ENCODE results near the gene PRAMEF10. TPM values are rescaled to one million over a fixed set of nuclear protein-coding genes. Genes with fewer than 3 reads are reported as not detected.
A peak's percentile ranks its signal among the peaks of the same experiment; 100 is the strongest.
"Not testable (repeated sequence)": the region's sequence is repeated elsewhere in the genome, so short reads cannot be mapped to it uniquely, and the experiment has no call there.

The PRAMEF10 gene, protein sequence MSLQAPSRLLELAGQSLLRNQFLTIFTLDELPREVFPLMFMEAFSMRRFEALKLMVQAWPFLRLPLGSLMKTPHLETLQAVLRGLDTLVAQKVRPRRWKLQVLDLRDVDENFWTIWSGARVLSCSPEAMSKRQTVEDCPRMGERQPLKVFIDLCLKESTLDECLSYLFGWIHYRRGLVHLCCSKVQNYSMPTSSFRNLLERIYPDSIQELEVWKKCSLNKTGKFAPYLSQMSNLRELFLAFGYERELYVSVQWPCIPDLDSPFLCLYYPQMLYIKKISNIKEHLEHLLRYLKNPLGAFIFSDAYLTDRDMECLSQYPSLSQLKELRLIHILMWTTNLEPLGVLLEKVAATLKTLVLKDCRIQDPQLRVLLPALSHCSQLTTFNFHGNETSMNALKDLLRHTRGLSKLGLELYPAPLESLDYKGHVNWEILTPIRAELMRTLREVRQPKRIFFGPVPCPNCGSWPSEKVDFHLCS
- polyA plus RNA-seq (2013, experiment 1 of 2; ENCODE audit: insufficient read length): not detected
- polyA plus RNA-seq (2013, experiment 2 of 2; ENCODE audit: insufficient read length): not detected

DNA sequence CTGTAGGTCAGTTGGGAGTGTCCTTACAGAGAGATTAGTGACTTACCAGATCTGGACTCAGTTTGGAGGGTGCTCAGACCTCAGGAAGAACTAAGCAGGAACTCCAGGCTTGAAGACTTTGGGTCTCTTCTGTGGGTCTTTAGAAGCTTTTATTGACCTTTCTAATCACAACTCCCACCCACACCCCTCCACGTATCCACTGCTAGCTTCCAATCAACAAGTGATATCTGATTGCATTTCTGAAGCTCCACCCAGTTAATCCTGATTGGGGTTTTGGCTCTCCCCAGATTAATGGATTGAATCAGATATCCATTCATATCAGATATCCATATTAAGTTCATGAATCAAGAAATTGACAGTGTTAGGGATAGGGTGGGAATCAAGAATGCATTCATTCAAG is at the start of gene PRAMEF10:
TSS of gene PRAMEF10 (minus strand) at position 101 of the 400 bp plus-strand sequence. CDS start 2,423 bp downstream, outside the sequence.
- DNase-seq: not testable (repeated sequence)

DNA sequence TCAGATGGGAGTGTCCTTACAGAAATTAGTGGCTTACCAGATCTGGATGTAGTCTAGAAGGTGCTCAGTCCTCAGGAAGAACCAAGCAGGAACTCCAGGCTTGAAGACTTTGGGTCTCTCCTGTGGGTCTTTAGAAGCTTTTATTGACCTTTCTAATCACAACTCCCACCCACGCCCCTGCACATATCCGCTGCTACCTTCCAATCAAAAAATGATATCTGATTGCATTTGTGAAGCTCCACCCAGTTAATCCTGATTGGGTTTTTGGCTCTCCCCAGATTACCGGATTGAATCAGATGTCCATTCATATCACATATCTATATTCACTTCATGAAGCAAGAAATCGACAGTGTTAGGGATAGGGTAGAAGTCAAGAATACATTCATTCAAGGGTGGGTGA is 49.4 kb upstream of the PRAMEF10 start, which contains the start of gene PRAMEF6:
TSS of gene PRAMEF6 (minus strand) at position 101 of the 400 bp plus-strand sequence. CDS start 5,062 bp downstream, outside the sequence.
- not testable (repeated sequence) for DNase-seq

DNA sequence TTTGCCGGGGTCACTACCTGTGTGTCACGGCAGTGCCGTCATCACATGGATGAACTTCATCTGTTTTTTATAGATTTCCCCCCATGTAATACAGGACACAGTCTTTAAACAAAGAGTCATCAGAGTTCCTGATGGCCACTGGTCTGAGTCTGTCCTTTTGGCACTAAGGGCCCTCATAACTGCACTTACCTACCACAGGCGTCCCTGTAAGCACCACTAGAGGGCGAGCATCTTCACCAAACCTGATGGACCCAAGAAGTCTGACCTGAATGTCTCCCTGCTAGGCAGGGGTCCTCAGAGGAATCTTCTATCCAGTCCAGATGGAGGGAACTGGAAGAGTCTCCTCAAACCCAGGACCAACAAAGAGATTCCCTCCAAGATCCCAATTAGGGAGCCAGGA is 26.3 kb upstream of the PRAMEF10 start:
- DNase-seq: not testable (repeated sequence)

DNA sequence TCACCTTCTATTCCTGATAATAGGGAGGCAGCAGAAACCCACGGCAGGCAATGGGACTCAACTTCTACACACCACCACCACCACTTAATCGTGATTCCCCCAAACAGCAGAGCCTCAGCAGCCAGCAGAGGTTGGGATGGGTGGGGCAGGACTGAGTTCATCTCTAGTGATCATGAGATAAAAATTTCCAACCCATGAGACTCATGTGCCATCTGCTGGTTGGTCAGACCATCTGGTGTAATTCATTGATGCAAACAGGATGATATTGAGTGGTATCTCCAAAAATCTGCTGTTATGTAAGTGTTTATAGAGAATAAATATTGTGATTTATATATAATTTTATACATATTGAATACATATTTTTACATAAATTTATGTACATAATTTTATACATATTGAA is 23.7 kb upstream of the PRAMEF10 start:
- not testable (repeated sequence) for DNase-seq

DNA sequence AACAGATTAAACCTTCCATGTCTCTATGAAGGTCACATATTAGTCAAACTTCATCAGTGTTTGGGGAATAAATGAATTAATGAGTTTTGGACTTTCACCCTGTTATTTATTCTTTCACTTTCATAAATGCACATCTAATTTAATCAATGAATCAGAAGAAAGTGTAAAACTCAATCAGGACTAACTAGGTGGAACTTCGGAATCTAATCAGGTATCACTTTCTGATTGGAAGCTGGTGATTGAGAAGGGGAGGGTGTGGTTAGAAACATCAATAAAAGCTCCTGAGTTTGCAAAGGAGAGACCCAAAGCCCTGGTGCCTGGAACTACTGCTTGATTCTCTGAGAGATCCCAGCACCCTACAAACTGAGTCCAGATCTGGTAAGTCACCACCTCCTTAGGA is 18.2 kb upstream of the PRAMEF10 start, which contains the start of gene PRAMEF7:
TSS of gene PRAMEF7 (plus strand) at position 301 of the 400 bp plus-strand sequence. CDS start 1,083 bp downstream, outside the sequence.
- not testable (repeated sequence) for DNase-seq

DNA sequence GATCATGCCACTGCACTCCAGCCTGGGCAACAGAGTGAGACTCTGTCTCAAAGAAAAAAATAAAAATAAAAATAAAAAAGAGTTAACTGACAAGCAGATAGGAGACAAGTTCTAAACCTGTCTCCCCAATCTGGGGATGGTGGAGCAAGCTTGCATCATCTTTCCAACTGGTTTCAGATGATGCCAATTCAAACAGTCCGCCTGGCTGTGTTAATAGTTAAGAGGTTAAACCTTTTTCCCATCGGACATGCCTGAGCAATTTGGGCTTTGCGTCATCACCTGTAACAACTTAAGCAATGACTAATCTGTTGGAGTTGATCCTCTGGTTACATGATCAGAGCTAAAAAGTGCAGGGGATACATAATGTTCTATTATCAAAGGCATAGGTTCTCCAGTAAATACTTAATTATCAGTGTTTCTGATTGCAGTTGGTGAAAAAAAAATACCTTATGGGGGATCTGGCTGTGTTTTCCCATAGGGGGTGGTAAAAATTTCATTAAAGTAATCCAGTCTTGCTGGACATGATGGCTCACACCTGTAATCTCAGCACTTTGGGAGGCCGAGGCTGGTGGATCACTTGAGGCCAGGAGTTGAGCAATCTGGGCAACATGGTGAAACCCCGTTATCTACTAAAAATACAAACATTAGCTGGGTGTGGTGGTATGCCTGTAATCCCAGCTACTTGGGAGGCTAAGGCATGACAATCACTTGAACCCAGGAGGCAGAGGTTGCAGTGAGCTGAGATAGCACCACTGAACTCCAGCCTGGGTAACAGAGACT is 5.9 kb upstream of the PRAMEF10 start:
- not testable (repeated sequence) for DNase-seq

DNA sequence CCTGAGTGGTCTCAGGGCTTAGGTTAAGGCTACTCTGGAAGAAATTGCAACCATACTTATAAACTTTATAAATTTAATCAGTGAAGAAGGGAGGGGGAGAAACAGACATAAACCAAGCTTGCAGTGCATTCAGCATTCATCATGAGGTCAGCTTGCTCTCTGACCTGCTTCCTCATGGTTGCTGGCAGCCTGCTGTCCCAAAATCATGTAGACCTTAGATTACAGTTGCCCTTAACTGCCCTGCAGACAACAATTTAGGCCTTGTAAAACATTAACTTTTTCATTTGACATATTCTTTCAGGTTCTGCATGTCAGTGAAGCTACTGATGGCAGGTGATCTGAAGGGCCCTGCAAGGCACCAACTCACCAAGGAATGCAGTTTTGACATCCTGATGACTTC is 1.1 kb upstream of the PRAMEF10 start:
- not testable (repeated sequence) for DNase-seq

DNA sequence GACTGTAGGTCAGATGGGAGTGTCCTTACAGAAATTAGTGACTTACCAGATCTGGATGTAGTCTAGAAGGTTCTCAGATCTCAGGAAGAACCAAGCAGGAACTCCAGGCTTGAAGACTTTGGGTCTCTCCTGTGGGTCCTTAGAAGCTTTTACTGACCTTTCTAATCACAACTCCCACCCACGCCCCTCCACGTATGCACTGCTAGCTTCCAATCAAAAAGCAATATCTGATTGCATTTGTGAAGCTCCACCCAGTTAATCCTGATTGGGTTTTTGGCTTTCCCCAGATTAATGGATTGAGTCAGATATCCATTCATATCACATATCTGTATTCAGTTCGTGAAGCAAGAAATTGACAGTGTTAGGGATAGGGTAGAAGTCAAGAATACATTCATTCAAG is 12.0 kb downstream of the PRAMEF10 start, which contains the start of gene PRAMEF4:
TSS of gene PRAMEF4 (minus strand) at position 101 of the 400 bp plus-strand sequence. CDS start 2,807 bp downstream, outside the sequence.
- DNase-seq: not testable (repeated sequence)

DNA sequence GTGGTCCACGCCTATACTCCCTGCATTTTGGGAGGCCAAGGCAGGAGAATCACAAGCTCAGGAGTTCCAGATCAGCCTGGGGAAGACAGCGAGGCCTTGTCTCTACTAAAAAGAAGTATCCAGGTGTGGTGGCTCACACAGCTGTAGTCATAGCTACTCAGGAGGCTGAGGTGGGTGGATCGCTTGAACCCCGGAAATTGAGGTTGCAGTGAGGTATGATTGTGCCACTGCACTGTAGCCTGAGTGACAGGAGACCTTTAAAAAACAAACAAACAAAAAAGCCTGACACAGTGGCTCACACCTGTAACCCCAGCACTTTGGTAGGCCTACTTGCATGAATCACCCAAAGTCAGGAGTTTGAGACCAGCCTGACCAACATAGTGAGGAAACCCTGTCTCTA is 19.6 kb downstream of the PRAMEF10 start:
- not testable (repeated sequence) for DNase-seq

DNA sequence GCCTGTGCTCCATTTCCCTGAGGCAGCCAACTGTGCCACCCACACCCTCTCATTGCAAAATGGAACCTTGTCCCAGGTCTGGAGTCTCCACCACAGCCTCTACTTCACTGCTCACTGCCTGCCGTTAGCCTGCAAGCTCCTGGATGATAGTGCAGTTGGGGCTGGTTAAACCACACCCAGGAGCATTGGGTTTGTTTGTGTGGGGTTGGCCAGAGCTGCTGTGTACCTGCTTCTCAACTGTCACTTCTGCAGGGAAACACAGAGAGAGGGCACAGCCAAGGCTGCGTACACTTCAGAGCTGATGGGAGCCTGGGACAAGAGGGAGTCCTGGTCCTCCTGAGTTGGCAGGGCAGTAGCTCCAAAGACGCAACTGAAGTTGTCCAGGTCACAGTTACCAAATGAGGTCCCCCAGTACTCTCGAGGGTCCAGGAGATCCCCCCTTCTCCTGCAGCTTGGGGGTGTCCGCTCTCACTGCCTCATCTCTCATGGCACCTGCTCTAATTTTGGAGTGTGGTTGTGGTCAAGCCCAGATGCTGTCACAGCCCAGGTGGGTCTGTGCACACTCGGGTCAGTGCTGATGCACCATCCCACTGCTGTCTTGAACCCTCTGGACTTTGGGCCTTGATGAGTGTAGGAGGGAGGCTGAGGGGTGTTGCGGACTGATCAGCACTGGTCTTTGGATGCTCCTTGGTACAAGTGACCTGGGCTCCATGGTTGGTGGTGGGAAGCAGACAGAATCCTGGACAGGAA is 34.8 kb downstream of the PRAMEF10 start:
- not testable (repeated sequence) for DNase-seq

DNA sequence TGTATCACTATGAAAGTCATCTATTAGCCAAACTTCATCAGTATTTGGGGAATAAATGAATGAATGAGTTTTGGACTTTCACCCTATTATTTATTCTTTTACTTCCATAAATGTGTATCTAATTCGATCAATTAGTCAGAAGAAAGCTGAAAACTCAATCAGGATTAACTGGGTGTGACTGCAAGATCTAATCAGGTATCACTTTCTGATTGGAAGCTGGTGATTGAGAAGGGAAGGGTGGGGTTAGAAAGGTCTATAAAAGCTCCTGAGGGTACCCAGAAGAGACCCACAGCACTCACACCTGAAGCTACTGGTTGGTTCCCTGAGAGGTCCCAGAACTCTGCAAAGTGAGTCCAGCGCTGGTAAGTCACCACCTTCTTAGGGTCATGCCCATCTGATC is 41.3 kb downstream of the PRAMEF10 start, which contains the start of gene PRAMEF2:
TSS of gene PRAMEF2 (plus strand) at position 301 of the 400 bp plus-strand sequence. CDS start 1,924 bp downstream, outside the sequence.
- DNase-seq: not testable (repeated sequence)

DNA sequence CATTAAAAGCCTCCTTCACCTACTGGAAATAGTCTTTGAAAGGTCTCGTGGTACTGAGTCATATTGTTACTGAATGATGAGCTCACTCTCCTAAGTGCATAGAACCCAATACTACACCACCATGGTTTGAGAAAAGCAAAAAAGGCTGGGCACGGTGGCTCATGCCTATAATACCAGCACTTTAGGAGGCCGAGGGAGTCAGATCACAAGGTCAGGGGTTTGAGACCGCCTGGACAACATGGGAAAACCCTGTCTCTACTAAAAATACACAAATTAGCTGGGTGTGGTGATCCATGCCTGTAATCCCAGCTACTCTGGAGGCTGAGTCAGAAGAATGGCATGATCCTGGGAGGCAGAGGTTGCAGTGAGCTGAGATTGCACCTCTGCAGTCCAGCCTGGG is 46.3 kb downstream of the PRAMEF10 start:
- DNase-seq: peak; percentile 5

DNA sequence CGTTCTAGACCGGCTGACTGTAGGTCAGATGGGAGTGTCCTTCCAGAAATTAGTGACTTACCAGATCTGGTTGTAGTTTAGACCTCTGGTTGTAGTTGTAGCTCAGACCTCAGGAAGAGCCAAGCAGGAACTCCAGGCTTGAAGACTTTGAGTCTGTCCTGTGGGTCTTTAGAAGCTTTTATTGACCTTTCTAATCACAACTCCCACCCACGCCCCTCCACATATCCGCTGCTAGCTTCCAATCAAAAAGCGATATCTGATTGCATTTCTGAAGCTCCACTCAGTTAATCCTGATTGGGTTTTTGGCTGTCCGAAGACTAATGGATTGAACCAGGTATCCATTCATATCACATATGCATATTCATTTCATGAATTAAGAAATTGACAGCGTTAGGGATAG is 49.5 kb downstream of the PRAMEF10 start, which contains the start of gene HNRNPCL1:
TSS of gene HNRNPCL1 (minus strand) at position 101 of the 400 bp plus-strand sequence. CDS start 431 bp downstream, outside the sequence.
- DNase-seq: not testable (repeated sequence)
